GM12875 (cell line): Measurements from ENCODE around the gene CCDC148.

Experiments
- H3K4me3 ChIP-seq: one replicate; pipeline ENCODE4 v1.5.1; 2011; ENCODE audit warnings: low read depth, low read length, control low read depth
- TF ChIP-seq, protein P1 (sequence below): IDR thresholded peaks from 2 replicates; pipeline ENCODE4 v1.5.1; 2011; ENCODE audit warnings: low read depth, mild to moderate bottlenecking, control low read depth, inconsistent platforms, low read length, moderate library complexity, borderline replicate concordance; ENCODE audit not compliant: insufficient read depth

Gene CCDC148

DNA sequence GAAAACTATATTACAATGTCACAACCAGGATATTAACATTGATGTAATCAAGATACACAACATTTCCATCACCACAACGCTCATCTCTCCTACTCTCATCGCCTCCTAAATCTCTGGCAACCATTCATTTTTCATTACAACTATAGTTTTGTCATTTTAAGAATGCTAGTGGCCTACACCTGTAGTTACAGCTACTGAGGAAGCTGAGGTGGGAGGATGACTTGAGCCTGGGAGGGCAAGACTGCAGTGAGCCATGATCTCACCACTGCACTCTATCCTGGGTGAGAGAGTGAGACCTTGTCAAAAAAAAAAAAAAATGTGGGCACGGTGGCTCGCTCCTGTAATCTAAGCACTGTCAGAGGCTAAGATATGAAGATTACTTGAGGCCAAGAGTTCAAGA lies 10.7 kb upstream of the CCDC148 start:
- no peak overlapping the region for H3K4me3 ChIP-seq
- TF ChIP-seq, protein P1, sequence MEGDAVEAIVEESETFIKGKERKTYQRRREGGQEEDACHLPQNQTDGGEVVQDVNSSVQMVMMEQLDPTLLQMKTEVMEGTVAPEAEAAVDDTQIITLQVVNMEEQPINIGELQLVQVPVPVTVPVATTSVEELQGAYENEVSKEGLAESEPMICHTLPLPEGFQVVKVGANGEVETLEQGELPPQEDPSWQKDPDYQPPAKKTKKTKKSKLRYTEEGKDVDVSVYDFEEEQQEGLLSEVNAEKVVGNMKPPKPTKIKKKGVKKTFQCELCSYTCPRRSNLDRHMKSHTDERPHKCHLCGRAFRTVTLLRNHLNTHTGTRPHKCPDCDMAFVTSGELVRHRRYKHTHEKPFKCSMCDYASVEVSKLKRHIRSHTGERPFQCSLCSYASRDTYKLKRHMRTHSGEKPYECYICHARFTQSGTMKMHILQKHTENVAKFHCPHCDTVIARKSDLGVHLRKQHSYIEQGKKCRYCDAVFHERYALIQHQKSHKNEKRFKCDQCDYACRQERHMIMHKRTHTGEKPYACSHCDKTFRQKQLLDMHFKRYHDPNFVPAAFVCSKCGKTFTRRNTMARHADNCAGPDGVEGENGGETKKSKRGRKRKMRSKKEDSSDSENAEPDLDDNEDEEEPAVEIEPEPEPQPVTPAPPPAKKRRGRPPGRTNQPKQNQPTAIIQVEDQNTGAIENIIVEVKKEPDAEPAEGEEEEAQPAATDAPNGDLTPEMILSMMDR: no peak

DNA sequence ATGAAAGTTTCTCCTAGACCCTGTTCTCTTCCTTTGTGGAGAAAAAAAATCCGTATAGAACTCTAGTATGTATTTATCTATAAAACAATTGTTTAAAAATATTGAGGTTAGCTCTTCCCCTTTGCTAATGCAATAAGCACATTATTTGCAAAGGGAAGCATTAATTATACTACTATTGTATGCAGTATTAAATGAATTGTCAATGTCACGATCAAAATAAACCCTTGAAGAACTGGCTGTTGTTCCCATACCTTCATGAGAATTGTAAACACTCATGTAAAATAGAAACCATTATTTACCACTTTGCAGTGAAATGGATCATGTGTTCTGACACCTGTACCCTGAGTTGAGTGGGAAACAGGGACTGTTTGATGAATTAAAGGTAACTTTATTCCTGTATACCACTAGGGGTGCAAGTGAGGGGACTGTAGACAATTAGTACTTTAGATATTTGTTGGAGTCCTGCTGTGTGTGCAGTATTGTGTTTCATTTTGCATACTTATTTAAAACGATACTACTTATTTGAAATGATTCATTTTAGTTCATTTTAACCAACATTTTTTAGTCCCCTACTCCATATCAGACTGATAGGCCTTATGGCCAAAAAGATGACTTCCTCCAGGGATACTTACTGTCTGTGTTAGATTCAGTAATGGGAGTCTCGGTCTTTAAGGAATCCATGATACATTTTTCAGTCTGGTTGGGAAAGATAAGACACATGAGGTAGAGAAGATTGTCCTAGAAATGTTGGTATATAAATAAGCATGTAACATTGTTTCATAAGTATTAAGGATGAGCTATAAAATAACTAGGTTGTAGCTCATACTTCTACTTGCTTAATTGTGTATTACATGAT lies 8.1 kb upstream of the CCDC148 start:
- TF ChIP-seq, protein P1: peak; percentile 59; the same call in 1 of the 2 replicates
- no peak overlapping the region for H3K4me3 ChIP-seq

DNA sequence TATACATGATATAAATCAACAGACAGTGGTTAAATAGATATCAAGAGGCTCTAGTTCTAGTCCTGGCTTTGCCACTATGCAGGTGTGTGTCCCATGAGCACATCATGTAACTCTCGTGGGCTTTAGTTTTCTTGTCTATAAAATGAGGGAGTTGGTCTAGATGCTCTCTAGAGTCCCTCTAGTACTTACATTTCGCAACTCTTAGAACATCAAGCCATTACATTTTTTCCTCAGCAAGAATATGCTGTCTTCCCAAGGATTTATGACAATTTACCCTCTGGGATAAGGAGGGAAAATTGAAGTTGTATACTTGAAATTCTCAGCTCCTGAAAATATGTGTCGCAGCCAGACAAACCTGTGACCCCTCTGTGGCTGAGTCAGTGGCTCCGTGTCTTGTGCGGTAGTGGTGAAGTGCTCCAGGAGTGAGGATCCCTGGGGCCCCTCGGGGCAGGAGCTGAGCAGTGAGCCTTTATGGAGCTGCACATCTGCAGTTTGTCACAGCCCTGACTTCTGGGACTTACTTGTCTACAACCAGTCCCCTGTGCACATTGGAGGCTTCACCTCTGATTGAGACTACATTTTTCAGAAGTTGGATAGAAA lies 7.0 kb upstream of the CCDC148 start:
- no peak overlapping the region for H3K4me3 ChIP-seq
- TF ChIP-seq, protein P1: no peak

DNA sequence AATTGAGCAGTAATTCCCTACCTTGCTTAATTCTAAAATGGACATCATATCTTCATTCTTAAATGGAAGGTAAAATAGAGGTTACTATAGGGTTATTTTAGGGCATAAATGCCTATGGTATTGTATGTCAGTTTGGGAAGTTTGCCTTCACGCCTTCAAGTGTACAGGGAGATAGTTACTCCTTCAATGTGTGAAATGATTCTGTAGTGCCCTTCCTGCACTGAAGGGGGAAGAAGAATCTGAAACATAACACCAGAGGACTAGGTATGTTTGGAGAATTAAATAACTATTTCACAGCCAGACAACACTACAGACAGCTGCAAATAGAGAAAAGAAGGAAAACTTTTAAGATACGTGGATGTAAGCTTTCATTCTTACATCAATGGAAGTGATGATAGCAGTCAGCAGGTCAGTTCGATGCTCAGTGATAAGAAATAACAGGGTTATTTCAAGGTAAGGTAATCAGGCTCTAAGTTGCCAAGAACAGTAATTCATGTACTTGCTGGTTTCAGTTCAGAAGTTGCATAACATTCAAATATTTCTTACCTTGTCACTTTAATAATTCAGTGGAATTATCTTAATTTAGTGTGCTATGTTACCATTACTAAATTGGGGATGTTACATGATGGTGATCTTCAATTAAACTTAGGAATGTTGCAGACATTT lies 4.2 kb upstream of the CCDC148 start:
- TF ChIP-seq, protein P1: no peak
- H3K4me3 ChIP-seq: no peak overlapping the region

DNA sequence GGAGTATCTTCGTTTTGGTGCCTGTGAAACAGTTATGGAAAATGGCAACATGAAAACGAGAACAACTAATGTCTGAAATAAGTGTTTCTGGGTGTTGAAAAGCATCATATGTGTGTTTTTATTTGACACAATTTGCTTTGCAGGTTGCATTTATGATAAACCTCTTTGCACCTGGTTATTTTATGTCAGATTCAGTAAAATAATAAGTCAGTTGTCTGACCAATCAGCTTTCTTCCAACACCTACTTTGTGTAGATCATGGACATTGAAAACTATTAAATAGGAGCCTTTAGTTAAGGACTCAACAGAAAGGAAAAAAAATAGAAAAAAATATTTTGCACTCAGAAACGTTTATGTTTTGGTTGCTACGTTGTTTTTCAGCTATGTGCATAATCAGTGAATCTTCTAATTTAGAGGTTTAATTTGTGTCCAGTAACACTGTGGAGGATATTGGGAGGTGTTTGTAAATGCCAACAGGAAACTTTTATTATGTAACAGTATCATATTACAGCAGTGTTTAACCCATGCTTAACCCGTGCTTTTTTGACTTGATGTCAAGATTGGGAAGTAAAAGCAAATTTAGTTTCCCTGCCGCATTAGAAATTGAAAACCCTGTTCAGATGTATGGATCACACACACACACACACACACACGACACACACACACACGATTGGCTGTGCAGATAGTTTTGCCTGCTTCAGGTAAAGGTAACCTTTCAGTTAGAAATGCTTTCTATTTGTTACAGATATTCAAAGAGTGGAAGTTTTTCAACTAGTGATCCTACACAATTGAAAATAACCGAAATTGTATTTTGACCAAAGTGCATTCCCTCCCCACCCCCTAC lies 2.8 kb upstream of the CCDC148 start:
- TF ChIP-seq, protein P1: no peak
- H3K4me3 ChIP-seq: no peak overlapping the region

DNA sequence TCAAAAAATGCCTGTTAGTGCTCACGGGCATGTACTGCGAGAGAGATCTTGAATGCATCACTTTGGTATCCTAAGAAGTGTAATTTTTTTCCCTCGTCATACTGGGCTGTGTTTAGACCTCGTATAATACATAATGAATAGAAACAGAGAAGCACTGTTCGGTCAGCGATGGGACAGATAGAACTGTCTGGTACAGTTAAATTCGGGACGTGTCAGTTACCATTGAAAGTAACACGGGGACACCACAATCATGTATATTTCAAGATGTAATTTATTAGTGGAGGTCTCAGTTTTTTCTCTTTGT lies 2.0 kb upstream of the CCDC148 start:
- peak overlapping the region; percentile 88 for H3K4me3 ChIP-seq

More for the DNA sequence above, 2.0 kb upstream of the CCDC148 start:
- TF ChIP-seq, protein P1: no peak
